Astrocyte of the cerebellum (primary cell): ENCODE data around the gene UTP15.

Experiments used
- DNase-seq: peaks from one replicate; pipeline ENCODE4 v3.0.0-alpha.2; 2011; ENCODE audit warnings: low read depth
- H3K4me3 ChIP-seq: 2 replicates; pipeline ENCODE4 v1.5.1; 2011; ENCODE audit warnings: mild to moderate bottlenecking, low read depth, low read length, moderate library complexity
- in situ Hi-C: cut with HindIII; loops from 2 replicates; pipeline ENCODE4 v1.10.0; 2017; ENCODE audit warnings: low sequenced_read_pairs
- TF ChIP-seq, protein P1 (sequence below): IDR thresholded peaks from 2 replicates; pipeline ENCODE4 v1.5.1; 2012; ENCODE audit warnings: low read length, low read depth, moderate library complexity, mild to moderate bottlenecking; ENCODE audit errors: missing control alignments

UTP15 gene

GRCh38 chr5:73625372-73625943 lies 59.9 kb downstream of the UTP15 start:
- TF ChIP-seq, protein P1, sequence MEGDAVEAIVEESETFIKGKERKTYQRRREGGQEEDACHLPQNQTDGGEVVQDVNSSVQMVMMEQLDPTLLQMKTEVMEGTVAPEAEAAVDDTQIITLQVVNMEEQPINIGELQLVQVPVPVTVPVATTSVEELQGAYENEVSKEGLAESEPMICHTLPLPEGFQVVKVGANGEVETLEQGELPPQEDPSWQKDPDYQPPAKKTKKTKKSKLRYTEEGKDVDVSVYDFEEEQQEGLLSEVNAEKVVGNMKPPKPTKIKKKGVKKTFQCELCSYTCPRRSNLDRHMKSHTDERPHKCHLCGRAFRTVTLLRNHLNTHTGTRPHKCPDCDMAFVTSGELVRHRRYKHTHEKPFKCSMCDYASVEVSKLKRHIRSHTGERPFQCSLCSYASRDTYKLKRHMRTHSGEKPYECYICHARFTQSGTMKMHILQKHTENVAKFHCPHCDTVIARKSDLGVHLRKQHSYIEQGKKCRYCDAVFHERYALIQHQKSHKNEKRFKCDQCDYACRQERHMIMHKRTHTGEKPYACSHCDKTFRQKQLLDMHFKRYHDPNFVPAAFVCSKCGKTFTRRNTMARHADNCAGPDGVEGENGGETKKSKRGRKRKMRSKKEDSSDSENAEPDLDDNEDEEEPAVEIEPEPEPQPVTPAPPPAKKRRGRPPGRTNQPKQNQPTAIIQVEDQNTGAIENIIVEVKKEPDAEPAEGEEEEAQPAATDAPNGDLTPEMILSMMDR, result no peak
- H3K4me3 ChIP-seq, result peak overlapping the region; percentile 74
- in situ Hi-C loops, result no loop called here
- no peak for DNase-seq

DNA sequence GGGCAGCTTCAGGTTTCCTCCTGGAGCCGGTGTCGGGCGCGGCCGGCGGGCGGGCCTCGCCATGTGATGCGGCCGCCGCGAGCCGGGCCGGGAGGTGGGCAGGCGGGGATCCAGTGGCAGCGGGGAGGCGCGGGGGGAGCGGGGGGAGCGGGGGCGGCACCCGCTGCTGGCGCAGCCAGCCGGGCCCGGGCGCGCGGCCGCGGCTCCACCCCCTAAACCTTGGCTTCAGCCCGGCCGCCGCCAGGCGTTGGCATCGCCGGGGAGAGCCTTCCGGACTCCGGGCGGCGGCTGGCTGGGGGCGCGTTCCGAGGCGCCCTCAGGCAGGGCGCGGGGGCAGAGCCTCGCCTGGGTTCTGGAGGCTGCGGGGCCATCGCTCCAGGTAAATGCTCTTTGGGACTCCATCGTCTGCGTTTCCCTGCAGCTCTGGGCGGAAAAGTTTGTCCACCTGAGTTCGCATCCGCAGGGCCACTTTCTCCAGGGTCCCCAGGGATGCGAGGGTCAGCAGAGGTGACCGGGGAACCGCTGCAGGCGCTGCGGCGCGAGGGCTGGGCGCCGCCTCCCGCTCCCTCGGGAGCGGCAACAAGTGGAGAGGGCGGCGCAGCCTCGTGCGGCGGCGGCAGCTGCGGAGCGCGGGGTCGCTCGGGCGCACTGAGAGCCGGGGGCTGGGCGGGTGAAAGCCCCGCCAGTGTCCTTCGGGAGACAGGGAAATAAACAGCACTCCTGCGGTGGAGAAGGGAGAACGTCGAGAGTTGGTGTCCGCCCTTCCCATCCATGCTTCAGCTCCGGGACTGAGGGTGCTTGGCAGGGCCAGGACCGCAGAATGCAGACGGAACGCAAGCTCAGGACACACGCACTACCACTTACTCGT lies 60.6 kb downstream of the UTP15 start, which contains the start of gene ARHGEF28:
TSS of gene ARHGEF28 (plus strand) at position 253 of the 868 bp plus-strand sequence. CDS start 58,656 bp downstream, outside the sequence.
- TF ChIP-seq, protein P1, result no peak
- H3K4me3 ChIP-seq, result peak within 1 kb of the TSS; percentile 74
- no peak for DNase-seq
- in situ Hi-C loops, result no loop called here

DNA sequence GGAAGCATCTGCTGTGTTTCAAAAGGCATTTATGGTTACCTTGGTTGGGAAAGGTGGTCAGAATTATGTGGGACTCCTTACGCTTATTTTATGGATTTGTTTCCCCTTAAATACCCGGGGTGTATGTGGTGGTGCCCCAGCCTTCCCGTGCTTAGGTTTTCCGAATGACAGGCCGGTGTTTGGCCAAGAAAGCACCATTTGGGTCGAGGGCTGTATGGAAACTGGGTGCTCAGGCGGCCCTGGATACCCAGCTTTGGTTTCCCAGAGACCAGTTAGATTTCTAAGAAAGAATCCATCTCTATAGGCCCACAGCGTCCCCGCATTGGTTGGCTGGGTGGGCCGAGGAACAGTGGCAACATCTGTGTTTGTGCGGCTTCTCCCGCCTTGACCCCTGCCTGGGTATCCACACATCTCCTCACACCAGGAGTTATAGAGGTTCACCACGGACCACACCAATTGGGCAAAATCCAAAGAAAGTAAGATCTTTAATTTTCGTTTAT lies 61.3 kb downstream of the UTP15 start:
- TF ChIP-seq, protein P1, result no peak
- peak overlapping the region; percentile 74 for H3K4me3 ChIP-seq
- no peak for DNase-seq
- in situ Hi-C loops, result no loop called here

GRCh38 chr5:73629456-73629855 lies 63.9 kb downstream of the UTP15 start:
- in situ Hi-C loops, result no loop called here
- no peak for DNase-seq
- H3K4me3 ChIP-seq, result no peak overlapping the region
- TF ChIP-seq, protein P1, result no peak

- in situ Hi-C loops, result no loop called here
- no peak overlapping the region for H3K4me3 ChIP-seq
- DNase-seq, result no peak
- TF ChIP-seq, protein P1, result no peak
These were observed 65.2 kb downstream of the UTP15 start for GRCh38 chr5:73630765-73631164.

GRCh38 chr5:73631500-73631899 lies 66.0 kb downstream of the UTP15 start:
- H3K4me3 ChIP-seq, result no peak overlapping the region
- TF ChIP-seq, protein P1, result no peak
- DNase-seq, result no peak
- in situ Hi-C loops, result no loop called here
